ENCODE results near the gene SUSD4. TPM values are rescaled to one million over a fixed set of nuclear protein-coding genes. Genes with fewer than 3 reads are reported as not detected.

Gene SUSD4
- total RNA-seq, 2 donors from 2014 or later: 0.56 to 1.00 TPM

DNA sequence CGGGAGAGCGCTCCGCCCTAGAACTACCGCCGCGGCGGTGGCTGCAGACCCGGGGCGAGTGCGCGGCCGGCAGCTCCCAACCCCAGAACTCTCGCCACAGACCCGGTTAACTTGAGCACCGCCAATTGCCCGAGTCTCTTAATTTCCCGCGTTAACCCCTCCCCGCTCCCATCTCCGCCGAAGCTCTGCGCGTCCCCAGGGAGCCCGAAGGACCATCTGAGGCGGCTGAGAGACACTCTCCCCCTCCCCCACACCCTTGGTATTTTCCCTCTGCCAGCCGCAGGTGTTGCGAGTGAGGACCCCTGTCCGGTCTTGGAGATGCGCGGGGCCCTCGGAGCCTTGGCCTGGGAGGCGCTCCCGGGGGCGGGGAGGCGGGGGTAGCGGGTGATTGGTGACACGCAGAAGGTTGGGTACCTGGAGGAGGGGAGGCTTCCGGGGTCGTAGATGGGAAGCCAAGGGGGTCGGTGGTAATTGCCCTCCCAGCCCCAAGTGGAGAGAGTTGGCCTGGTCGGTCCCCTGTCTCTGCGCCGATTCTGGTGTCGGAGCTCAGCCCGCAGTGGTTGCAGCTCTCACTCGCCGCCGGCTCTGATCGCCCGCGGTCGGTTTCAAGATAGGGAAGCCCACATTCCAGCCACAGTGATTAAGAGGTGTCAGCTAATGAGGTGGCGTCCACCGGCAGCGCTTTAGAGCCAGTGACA is 858 bp upstream of the SUSD4 start:
- DNase-seq (ENCODE audit: low spot score): no peak
- intact Hi-C loops (cut with DNase I): no loop called here

- intact Hi-C loops (cut with DNase I): no loop called here
- no peak for DNase-seq (ENCODE audit: low spot score)
These were observed 720 bp downstream of the SUSD4 start for GRCh38 chr1:223363057-223363855.

DNA sequence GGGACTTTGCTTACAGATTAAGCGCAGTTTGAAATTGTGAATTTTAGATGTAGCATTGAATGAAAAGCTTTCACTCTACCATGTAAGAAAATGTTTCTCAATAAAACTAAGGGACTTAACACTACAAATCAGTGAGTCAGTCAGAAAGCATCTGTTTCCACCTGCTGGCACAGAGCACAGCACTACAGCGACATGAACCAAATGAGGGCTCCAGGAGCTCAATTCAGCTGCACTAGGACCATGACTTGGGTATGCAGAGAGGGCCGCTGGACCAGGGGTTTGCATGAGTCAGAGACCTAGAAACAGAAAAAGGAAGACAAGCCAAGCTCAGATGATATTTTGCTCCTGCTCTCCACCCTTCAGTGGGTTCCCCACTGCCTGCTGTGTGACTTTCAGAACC is 5.2 kb downstream of the SUSD4 start:
- intact Hi-C loops (cut with DNase I): no loop called here
- no peak for DNase-seq (ENCODE audit: low spot score)

- intact Hi-C loops (cut with DNase I): no loop called here
- DNase-seq (ENCODE audit: low spot score): no peak
These were observed 8.3 kb downstream of the SUSD4 start for GRCh38 chr1:223355699-223356098.

GRCh38 chr1:223353939-223354338 is 10.0 kb downstream of the SUSD4 start:
- no peak for DNase-seq (ENCODE audit: low spot score)
- intact Hi-C loops (cut with DNase I): no loop called here

DNA sequence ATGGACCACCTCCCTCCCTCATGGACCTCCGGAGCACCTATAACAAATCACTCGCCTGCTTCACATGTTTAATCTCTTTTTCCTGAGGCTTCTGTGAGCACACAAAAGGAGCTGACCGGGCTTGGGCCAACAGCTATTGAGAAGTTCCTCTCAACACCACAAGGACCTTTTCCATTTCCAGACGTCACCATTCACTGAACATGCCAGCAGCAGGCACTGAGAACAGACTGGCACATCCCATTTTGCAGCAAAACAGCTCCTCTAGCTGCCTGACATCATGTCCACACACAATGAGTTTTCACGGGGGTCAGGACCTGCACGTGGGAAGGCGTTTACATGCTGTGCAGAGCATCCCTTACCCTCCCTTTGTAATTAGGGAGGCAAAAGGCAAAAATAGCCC is 11.0 kb downstream of the SUSD4 start:
- DNase-seq (ENCODE audit: low spot score): no peak
- intact Hi-C loops (cut with DNase I): no loop called here

DNA sequence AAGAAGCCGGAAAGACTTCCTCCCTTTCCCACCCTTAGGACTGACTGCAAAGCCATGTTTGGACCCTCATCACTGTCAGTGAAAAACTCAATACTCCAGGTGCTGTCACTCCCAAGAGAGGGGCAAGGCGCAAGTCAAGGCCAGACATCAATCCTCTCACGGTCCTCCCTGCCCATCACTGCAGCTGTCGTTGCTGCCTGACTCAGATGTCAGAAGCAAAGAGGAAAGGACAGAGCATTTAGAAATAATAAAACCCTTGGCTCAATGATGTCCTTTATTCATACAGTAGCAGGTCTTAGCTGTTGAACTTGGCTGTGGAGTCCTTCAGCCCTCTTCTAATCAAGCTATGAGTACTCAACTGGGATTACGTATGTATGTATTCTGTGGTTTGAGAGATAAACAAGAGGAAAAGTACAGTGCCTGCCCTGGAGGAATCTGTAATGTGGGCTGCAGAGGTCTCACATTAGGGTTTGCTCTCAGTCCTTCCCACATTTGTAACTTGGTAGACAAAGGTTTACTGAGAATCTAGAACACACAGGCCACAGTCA is 13.5 kb downstream of the SUSD4 start:
- DNase-seq (ENCODE audit: low spot score): no peak
- intact Hi-C loops (cut with DNase I): no loop called here

DNA sequence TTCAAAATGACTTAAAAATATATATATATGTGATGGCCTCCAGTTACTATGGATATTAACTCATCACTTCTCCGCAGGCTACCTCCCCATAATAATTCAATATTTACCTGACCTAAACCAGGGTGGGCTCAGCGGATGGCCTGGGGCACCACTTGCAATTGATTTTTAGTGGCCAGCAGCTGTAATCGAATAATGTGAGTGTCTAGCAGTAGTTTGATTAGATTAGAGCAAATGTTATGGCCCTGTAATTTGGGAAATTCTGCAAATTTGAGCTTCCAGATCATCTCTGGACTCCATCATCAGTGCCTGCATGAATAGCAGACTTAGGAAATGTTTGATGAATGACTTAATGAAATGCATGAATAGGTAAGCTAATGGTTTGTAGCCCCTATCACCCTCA is 14.7 kb downstream of the SUSD4 start:
- intact Hi-C loops (cut with DNase I): no loop called here

GRCh38 chr1:223348439-223348838 is 15.5 kb downstream of the SUSD4 start:
- intact Hi-C loops (cut with DNase I): no loop called here

More for the DNA sequence above, 14.7 kb downstream of the SUSD4 start:
- no peak for DNase-seq (ENCODE audit: low spot score)

GRCh38 chr1:223347583-223347982 is 16.4 kb downstream of the SUSD4 start:
- no peak for DNase-seq (ENCODE audit: low spot score)
- intact Hi-C loops (cut with DNase I): no loop called here

More at GRCh38 chr1:223348439-223348838, 15.5 kb downstream of the SUSD4 start:
- DNase-seq (ENCODE audit: low spot score): no peak

GRCh38 chr1:223346311-223346710 is 17.7 kb downstream of the SUSD4 start:
- intact Hi-C loops (cut with DNase I): no loop called here
- no peak for DNase-seq (ENCODE audit: low spot score)

DNA sequence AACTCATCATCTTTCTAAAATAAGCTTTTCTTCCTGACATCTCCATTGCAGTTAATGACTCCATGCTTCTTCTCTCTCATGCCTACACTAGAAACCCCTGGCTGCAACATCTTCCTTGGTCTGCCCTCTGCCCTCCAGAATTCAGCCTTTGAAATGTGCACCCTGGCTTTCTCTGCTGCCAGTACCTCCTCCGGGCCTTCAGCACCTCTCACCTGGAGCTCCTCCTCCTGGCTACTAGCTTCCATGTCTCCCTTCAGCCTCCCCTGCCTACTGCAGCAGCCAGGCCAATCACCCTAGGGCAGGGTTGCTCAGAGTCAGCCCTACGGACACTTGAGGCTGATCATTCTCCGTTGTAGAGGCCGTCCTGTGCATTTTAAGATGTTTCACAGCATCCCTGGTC is 18.3 kb downstream of the SUSD4 start:
- no peak for DNase-seq (ENCODE audit: low spot score)
- intact Hi-C loops (cut with DNase I): no loop called here

GRCh38 chr1:223344491-223344890 is 19.5 kb downstream of the SUSD4 start:
- DNase-seq (ENCODE audit: low spot score): no peak
- intact Hi-C loops (cut with DNase I): no loop called here

DNA sequence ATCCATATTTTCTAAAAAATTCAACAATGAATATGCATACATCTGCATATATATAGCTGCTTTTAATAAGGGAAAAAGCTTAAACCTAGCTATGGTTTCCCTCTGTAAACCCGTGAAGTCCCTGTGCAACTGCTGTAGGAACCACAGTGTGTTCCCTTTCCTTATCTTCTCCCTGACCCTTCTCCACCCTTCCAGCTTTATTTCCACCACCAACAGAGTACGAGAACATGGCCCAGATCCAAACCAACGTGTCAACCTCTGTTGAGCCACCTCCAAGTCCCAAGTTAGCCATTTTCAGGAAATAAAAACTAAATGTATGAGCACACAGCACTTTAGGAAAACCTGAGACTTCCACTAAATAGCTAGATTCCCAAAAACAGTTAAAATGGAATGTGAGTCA is 20.3 kb downstream of the SUSD4 start:
- no peak for DNase-seq (ENCODE audit: low spot score)
- intact Hi-C loops (cut with DNase I): no loop called here

DNA sequence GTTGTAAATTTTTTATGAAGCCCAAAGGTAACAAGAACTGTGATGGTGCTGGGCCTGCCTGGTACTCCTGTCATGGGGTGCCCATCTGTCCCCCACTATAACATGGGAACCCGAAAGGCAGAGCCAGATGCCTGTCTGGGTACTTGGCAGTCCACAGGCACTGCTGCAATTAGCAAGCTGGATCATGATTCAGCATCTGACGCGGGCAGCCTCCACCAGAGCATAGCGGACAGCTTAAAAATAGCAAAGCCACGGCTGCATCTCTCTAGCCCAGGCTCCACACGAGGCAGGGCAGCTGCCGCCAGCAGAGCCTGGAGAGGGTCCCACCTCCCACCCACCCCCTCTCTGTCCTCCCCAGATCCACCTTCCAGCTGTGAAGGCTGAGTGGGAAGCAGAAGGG is 22.9 kb downstream of the SUSD4 start:
- intact Hi-C loops (cut with DNase I): no loop called here
- DNase-seq (ENCODE audit: low spot score): no peak

- DNase-seq (ENCODE audit: low spot score): no peak
- intact Hi-C loops (cut with DNase I): no loop called here
These were observed 23.3 kb downstream of the SUSD4 start for GRCh38 chr1:223340637-223341036.

GRCh38 chr1:223339861-223340260 is 24.1 kb downstream of the SUSD4 start:
- intact Hi-C loops (cut with DNase I): no loop called here
- no peak for DNase-seq (ENCODE audit: low spot score)

- intact Hi-C loops (cut with DNase I): no loop called here
- DNase-seq (ENCODE audit: low spot score): no peak
These were observed 24.9 kb downstream of the SUSD4 start for GRCh38 chr1:223338811-223339746.

- intact Hi-C loops (cut with DNase I): no loop called here
- no peak for DNase-seq (ENCODE audit: low spot score)
These were observed 26.7 kb downstream of the SUSD4 start for GRCh38 chr1:223337174-223337869.
